H1 (cell line): ENCODE results near the gene EXOC6. TPM values are rescaled to one million over a fixed set of nuclear protein-coding genes. Genes with fewer than 3 reads are reported as not detected.

Experiments used
- CTCF ChIA-PET: fragments of 300-600 bp; sonication (Branson Sonifier 250); formaldehyde crosslinking; loops from one replicate; lab custom pipeline; 2021; ENCODE audit not compliant: partially characterized antibody; lab: Charles Lee
- POLR2A ChIA-PET: fragments of 300-600 bp; sonication (Branson Sonifier 250); formaldehyde crosslinking; loops from one replicate; lab custom pipeline; 2021; ENCODE audit warnings: inconsistent platforms; ENCODE audit not compliant: partially characterized antibody; lab: Charles Lee
- DNase-seq, 2 experiments: peaks; one replicate each; pipeline versions ENCODE4 v3.0.0 to v3.0.0-alpha.2; 2010 to 2022; ENCODE audit warnings: low spot score in 2 of 2, low read depth in 1 of 2, mixed read lengths in 1 of 2
- FAIRE-seq: peaks from 2 replicates; lab custom pipeline; 2011; peaks lifted over from hg19 to GRCh38; lab: Jason Lieb, UNC
- H2AFZ ChIP-seq: 2 replicates; pipeline ENCODE4 v1.8.1; 2012; ENCODE audit warnings: low read length, inconsistent platforms
- H2AK5ac ChIP-seq: 2 replicates; pipeline ENCODE4 v1.6.1; 2013; ENCODE audit warnings: low read depth, low read length
- H2BK120ac ChIP-seq: replicated peaks from 2 replicates; pipeline ENCODE3; 2013; ENCODE audit warnings: low read depth, low read length, inconsistent platforms
- H2BK12ac ChIP-seq: 2 replicates; pipeline ENCODE4 v1.6.1; 2013; ENCODE audit warnings: low read depth, low read length
- H2BK15ac ChIP-seq: 2 replicates; pipeline ENCODE4 v1.6.1; 2013; ENCODE audit warnings: low read length
- H2BK20ac ChIP-seq: 2 replicates; pipeline ENCODE4 v1.6.1; 2013; ENCODE audit warnings: low read length
- H2BK5ac ChIP-seq: 2 replicates; pipeline ENCODE4 v1.6.1; 2013; ENCODE audit warnings: low read depth, low read length
- H3K14ac ChIP-seq: 2 replicates; pipeline ENCODE4 v1.6.1; 2013; ENCODE audit warnings: inconsistent platforms; ENCODE audit not compliant: insufficient read length
- H3K18ac ChIP-seq: 2 replicates; pipeline ENCODE4 v1.6.1; 2013; ENCODE audit warnings: low read length; ENCODE audit errors: extremely low read depth
- H3K23ac ChIP-seq: 2 replicates; pipeline ENCODE4 v1.6.1; 2013; ENCODE audit warnings: inconsistent platforms; ENCODE audit not compliant: insufficient read length
- H3K23me2 ChIP-seq: 2 replicates; pipeline ENCODE4 v1.6.1; 2013; ENCODE audit warnings: low read depth, low read length
- H3K27ac ChIP-seq: 2 replicates; pipeline ENCODE4 v1.6.1; 2011; ENCODE audit warnings: low read depth, low read length, inconsistent platforms
- H3K27me3 ChIP-seq, 4 experiments: replicated peaks in 1 of 4; 1 replicate in 1 of 4; 2 replicates in 3 of 4; pipeline versions ENCODE4 v1.6.1 to v1.8.1; 2011 to 2013; ENCODE audit warnings: low read length in 3 of 4, mild to moderate bottlenecking in 3 of 4, inconsistent platforms in 2 of 4, mixed read lengths in 2 of 4, moderate library complexity in 1 of 4; ENCODE audit not compliant: control insufficient read depth in 3 of 4, insufficient read depth in 3 of 4; ENCODE audit errors: extremely low read depth in 1 of 4
- H3K36me3 ChIP-seq, 4 experiments: 2 replicates each; pipeline versions ENCODE4 v1.6.1 to v1.8.1; 2011 to 2013; ENCODE audit warnings: mild to moderate bottlenecking in 4 of 4, low read length in 3 of 4, moderate library complexity in 2 of 4, control low read depth in 1 of 4, inconsistent platforms in 1 of 4; ENCODE audit not compliant: insufficient read depth in 4 of 4, control insufficient read depth in 2 of 4
- H3K4ac ChIP-seq: replicated peaks from 2 replicates; pipeline ENCODE3; 2013; ENCODE audit warnings: low read length, low read depth, mixed read lengths, inconsistent platforms; ENCODE audit not compliant: insufficient read length
- H3K4me1 ChIP-seq, 4 experiments: replicated peaks in 1 of 4; 1 replicate in 1 of 4; 2 replicates in 3 of 4; pipeline versions ENCODE4 v1.6.1 to v1.8.1; 2011 to 2013; ENCODE audit warnings: low read length in 3 of 4, inconsistent platforms in 2 of 4, mixed read lengths in 1 of 4; ENCODE audit not compliant: insufficient read depth in 4 of 4, control insufficient read depth in 3 of 4
- H3K4me2 ChIP-seq, 2 experiments: 2 replicates each; pipeline versions ENCODE4 v1.6.1 to v1.8.1; 2011 to 2013; ENCODE audit warnings: low read depth in 2 of 2, low read length in 2 of 2, control low read depth in 1 of 2, inconsistent platforms in 1 of 2, mild to moderate bottlenecking in 1 of 2; ENCODE audit not compliant: insufficient read depth in 1 of 2
- H3K4me3 ChIP-seq, 4 experiments: fragments of 200-600, 300-600 bp in 1 of 4; sonication (generic), shearing (Covaris generic), sonication (Bioruptor Twin) in 1 of 4; 2 replicates each; pipeline versions ENCODE4 v1.5.1 to v1.8.1; 2011 to 2016; ENCODE audit warnings: low read length in 4 of 4, low read depth in 3 of 4, control low read depth in 2 of 4, inconsistent platforms in 2 of 4, mild to moderate bottlenecking in 2 of 4, mixed read lengths in 1 of 4, moderate library complexity in 1 of 4; ENCODE audit not compliant: insufficient read depth in 2 of 4; ENCODE audit errors: extremely low read depth in 1 of 4
- H3K56ac ChIP-seq: replicated peaks from 2 replicates; pipeline ENCODE3; 2013; ENCODE audit warnings: low read depth, mild to moderate bottlenecking, mixed read lengths, low read length, inconsistent platforms; ENCODE audit not compliant: insufficient read length
- H3K79me1 ChIP-seq: 2 replicates; pipeline ENCODE4 v1.6.1; 2013; ENCODE audit warnings: low read depth, low read length, control low read depth
- H3K79me2 ChIP-seq, 2 experiments: 2 replicates each; pipeline versions ENCODE4 v1.6.1 to v1.8.1; 2012 to 2013; ENCODE audit warnings: low read length in 2 of 2, mild to moderate bottlenecking in 2 of 2, inconsistent platforms in 1 of 2; ENCODE audit not compliant: insufficient read depth in 2 of 2, control insufficient read depth in 1 of 2
- H3K9ac ChIP-seq, 4 experiments: replicated peaks in 1 of 4; 1 replicate in 1 of 4; 2 replicates in 3 of 4; pipeline versions ENCODE4 v1.6.1 to v1.8.1; 2011 to 2013; ENCODE audit warnings: low read depth in 3 of 4, low read length in 3 of 4, control low read depth in 2 of 4, mild to moderate bottlenecking in 2 of 4, moderate library complexity in 2 of 4, inconsistent platforms in 1 of 4; ENCODE audit errors: extremely low read depth in 1 of 4
- H3K9me3 ChIP-seq, 2 experiments: 2 replicates each; pipeline versions ENCODE4 v1.6.1 to v1.8.1; 2012 to 2013; ENCODE audit warnings: mild to moderate bottlenecking in 2 of 2, moderate library complexity in 2 of 2, control low read depth in 1 of 2, inconsistent platforms in 1 of 2, low read depth in 1 of 2, low read length in 1 of 2, mixed read lengths in 1 of 2; ENCODE audit not compliant: insufficient read depth in 2 of 2
- H4K20me1 ChIP-seq, 2 experiments: replicated peaks in 1 of 2; 2 replicates each; pipeline versions ENCODE3 to v1.8.1; 2011 to 2013; ENCODE audit warnings: inconsistent platforms in 2 of 2, low read length in 2 of 2, mild to moderate bottlenecking in 1 of 2; ENCODE audit not compliant: insufficient read depth in 2 of 2, control insufficient read depth in 1 of 2
- H4K5ac ChIP-seq: 2 replicates; pipeline ENCODE4 v1.6.1; 2013; ENCODE audit warnings: low read length, low read depth, mixed read lengths, inconsistent platforms; ENCODE audit not compliant: insufficient read length
- H4K8ac ChIP-seq: 2 replicates; pipeline ENCODE4 v1.8.0; 2013; ENCODE audit warnings: mild to moderate bottlenecking, moderate library complexity, low read length, inconsistent platforms; ENCODE audit not compliant: insufficient read depth; ENCODE audit errors: extremely low read depth
- H4K91ac ChIP-seq: replicated peaks from 2 replicates; pipeline ENCODE3; 2013; ENCODE audit warnings: low read length, mixed read lengths, inconsistent platforms; ENCODE audit not compliant: insufficient read length
- BRCA1 ChIP-seq: IDR thresholded peaks from 2 replicates; pipeline ENCODE4 v1.6.1; 2012; ENCODE audit warnings: low read depth, low read length, improper control_type of control experiment
- CHD1 ChIP-seq: IDR thresholded peaks from 2 replicates; pipeline ENCODE4 v1.6.1; 2012; ENCODE audit warnings: low read depth, low read length, improper control_type of control experiment
- EP300 ChIP-seq, 2 experiments: IDR thresholded peaks; 1 replicate in 1 of 2; 2 replicates in 1 of 2; pipeline ENCODE4 v1.6.1; 2011 to 2012; ENCODE audit warnings: low read depth in 2 of 2, low read length in 2 of 2, mild to moderate bottlenecking in 2 of 2, borderline replicate concordance in 1 of 2, inconsistent platforms in 1 of 2, moderate library complexity in 1 of 2
- SP1 ChIP-seq: IDR thresholded peaks from 2 replicates; pipeline ENCODE4 v1.6.1; 2011; ENCODE audit warnings: low read depth, low read length
- WGBS, 2 experiments: shearing (Covaris generic) in 1 of 2; methylation state at CpG; one replicate each; pipeline versions ENCODE4 v1.1.6 to v1.1.7; 2013 to 2015; ENCODE audit warnings: low lambda C conversion rate in 2 of 2, mixed read lengths in 2 of 2, inconsistent platforms in 1 of 2, low coverage in 1 of 2, missing lambda C conversion rate in 1 of 2; ENCODE audit not compliant: insufficient replicate concordance in 2 of 2, insufficient coverage in 1 of 2, insufficient read length in 1 of 2; ENCODE audit errors: extremely low coverage in 1 of 2, missing lambda C conversion rate in 1 of 2; 5-methylcytosine and 5-hydroxymethylcytosine counted together
- polyA plus RNA-seq, 7 experiments: library from polyadenylated mRNA; depleted of rRNA in 3 of 7; stranded (reverse) in 5 of 7; unstranded in 2 of 7; fragments of >200 nt in 5 of 7; fragments of 200-250 nt in 2 of 7; gene quantifications; 1 replicate in 5 of 7; 2 replicates in 1 of 7; 4 replicates in 1 of 7; pipeline versions ENCODE4 v1.2.1 to v1.2.3, GENCODE V29; 2011 to 2013; ENCODE audit warnings: missing spikeins in 2 of 7, mixed read lengths in 2 of 7
- total RNA-seq: library from RNA; stranded (reverse); fragmentation: NEBNext Ultra II Directional; extraction: Animal tissue kit (Norgen Biotek cat#: 25700); gene quantifications from 2 replicates; pipeline ENCODE4 v1.2.1, GENCODE V29; 2021

EXOC6 gene
- total and polyA plus RNA-seq, 2 of the 8 experiments (the other 6 are each of a cell fraction or from before 2014, with no cell fraction given), result 1.7 to 4.5 TPM

GRCh38 chr10:92813979-92814378 lies 34.3 kb upstream of the EXOC6 start:
- H3K36me3 ChIP-seq, result no peaks in the 10 kb centered on the region

More at GRCh38 chr10:92813979-92814378, 34.3 kb upstream of the EXOC6 start:
- Histone ChIP-seq H3K79me2 (no peaks in the 10 kb centered on the region), H3K4me3 (no peak overlapping the region), H2AK5ac (no peak overlapping the region), H3K27ac (no peak overlapping the region), H4K5ac (no peak overlapping the region), H3K9ac (no peak overlapping the region), H3K9me3 (no peaks in the 10 kb centered on the region), H2AFZ (no peak overlapping the region), H2BK5ac (no peak overlapping the region), H2BK20ac (no peak overlapping the region), H4K91ac (no peak overlapping the region), H4K8ac (no peak overlapping the region), H3K18ac (no peak overlapping the region), H3K4ac (no peak overlapping the region), H2BK15ac (no peak overlapping the region), H3K4me1 (no peaks in the 10 kb centered on the region), H3K27me3 (no peaks in the 10 kb centered on the region), H2BK12ac (no peak overlapping the region), H3K79me1 (no peaks in the 10 kb centered on the region), H2BK120ac (no peak overlapping the region), H3K23me2 (no peaks in the 10 kb centered on the region; the same call in 1 of the 2 replicates), H3K23ac (no peak overlapping the region), H3K56ac (no peak overlapping the region), H3K4me2 (no peak overlapping the region), H3K14ac (no peak overlapping the region), H4K20me1 (no peaks in the 10 kb centered on the region)
- DNase-seq, result peak in 1 of 2 experiments; percentile 14
- 78% methylated on average over 4 of the region's 4 CpGs; no CpG with 5 or more reads in 1 of the 2 experiments for WGBS, 2 experiments
- CTCF ChIA-PET, result interaction anchor here (2.2 to 3.8 kb wide), 2 partner anchors 24 to 29 kb away, joined by 10 to 12 read pairs; no protein-coding TSS in a partner anchor
- TF ChIP-seq EP300 (IDR thresholded peaks at IDR 0.05; ENCODE audit: borderline replicate concordance in 1 of 2, low read depth in 2 of 2, low read length in 2 of 2), result no peak
- no peak for TF ChIP-seq CHD1
- no peak for TF ChIP-seq SP1
- TF ChIP-seq BRCA1, result no peak
- POLR2A ChIA-PET, result no interaction called here
- FAIRE-seq, result no peak
